Calu3 (cell line): ENCODE data around the gene BICD2. TPM values are rescaled to one million over a fixed set of nuclear protein-coding genes. Genes with fewer than 3 reads are reported as not detected.

Source experiments
- BruUV-seq: library from RNA; stranded (reverse); fragments of 400-500 nt; replicated peaks from 2 replicates; lab custom pipeline; 2021; lab: Mats Ljungman, UMichigan
- CTCF ChIA-PET: fragments of 300-600 bp; sonication (Branson Sonifier 250); formaldehyde crosslinking; loops from one replicate; lab custom pipeline; 2022; ENCODE audit warnings: antibody characterized with exemption; lab: Charles Lee
- DNase-seq: peaks from one replicate; pipeline ENCODE4 v3.0.0; 2022
- H3K27ac Mint-ChIP-seq: one replicate; pipeline ENCODE4 v1.8.0; 2022; ENCODE audit warnings: mixed read lengths; ENCODE audit not compliant: unreplicated experiment
- H3K27me3 Mint-ChIP-seq: one replicate; pipeline ENCODE4 v1.8.0; 2022; ENCODE audit warnings: mixed read lengths; ENCODE audit not compliant: unreplicated experiment
- H3K36me3 Mint-ChIP-seq: one replicate; pipeline ENCODE4 v1.8.0; 2022; ENCODE audit warnings: mild to moderate bottlenecking, moderate library complexity, mixed read lengths; ENCODE audit not compliant: insufficient read depth, unreplicated experiment
- H3K4me1 Mint-ChIP-seq: one replicate; pipeline ENCODE4 v1.8.0; 2022; ENCODE audit warnings: mild to moderate bottlenecking, low read depth, mixed read lengths; ENCODE audit not compliant: unreplicated experiment
- H3K4me3 Mint-ChIP-seq: one replicate; pipeline ENCODE4 v1.8.0; 2022; ENCODE audit warnings: mild to moderate bottlenecking, low read depth, moderate library complexity, mixed read lengths; ENCODE audit not compliant: unreplicated experiment
- H3K9me3 Mint-ChIP-seq: one replicate; pipeline ENCODE4 v1.8.0; 2022; ENCODE audit warnings: low read depth, mixed read lengths; ENCODE audit not compliant: unreplicated experiment
- intact Hi-C: fragments of 100-400 bp; cut with micrococcal nuclease; formaldehyde crosslinking; loops from one replicate; pipeline ENCODE4 v1.10.0; 2022; ENCODE audit not compliant: unreplicated experiment
- total RNA-seq: library from RNA; stranded (reverse); gene quantifications from 2 replicates; pipeline ENCODE4 v1.2.3, GENCODE V29; 2022
- TF ChIP-seq, protein P1 (sequence below): fragments of 200-600 bp; IDR thresholded peaks from one replicate; pipeline ENCODE4 v1.8.0; 2022; ENCODE audit warnings: antibody characterized with exemption; ENCODE audit not compliant: unreplicated experiment

Gene BICD2
- total RNA-seq, 1 experiment from 2014 or later, result 21.9 TPM

DNA sequence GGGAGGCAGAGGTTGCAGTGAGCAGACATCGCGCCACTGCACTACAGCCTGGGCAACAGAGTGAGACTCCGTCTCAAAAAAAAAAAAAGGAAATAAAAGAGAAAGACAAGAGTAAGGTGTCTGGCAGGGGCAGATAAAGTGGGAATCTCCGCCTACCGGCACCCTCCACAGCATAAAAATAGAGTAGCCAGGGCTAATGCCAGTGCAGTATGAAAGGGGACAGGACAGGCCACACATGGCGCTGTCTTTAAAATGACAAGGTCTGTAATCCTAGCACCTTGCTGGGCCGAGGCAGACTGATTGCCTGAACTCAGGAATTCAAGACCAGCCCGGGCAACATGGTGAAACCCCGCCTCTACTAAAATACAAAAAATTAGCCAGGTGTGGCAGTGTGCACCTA is 7.8 kb downstream of the BICD2 start:
- H3K27ac Mint-ChIP-seq, result no peak overlapping the region
- TF ChIP-seq, protein P1, sequence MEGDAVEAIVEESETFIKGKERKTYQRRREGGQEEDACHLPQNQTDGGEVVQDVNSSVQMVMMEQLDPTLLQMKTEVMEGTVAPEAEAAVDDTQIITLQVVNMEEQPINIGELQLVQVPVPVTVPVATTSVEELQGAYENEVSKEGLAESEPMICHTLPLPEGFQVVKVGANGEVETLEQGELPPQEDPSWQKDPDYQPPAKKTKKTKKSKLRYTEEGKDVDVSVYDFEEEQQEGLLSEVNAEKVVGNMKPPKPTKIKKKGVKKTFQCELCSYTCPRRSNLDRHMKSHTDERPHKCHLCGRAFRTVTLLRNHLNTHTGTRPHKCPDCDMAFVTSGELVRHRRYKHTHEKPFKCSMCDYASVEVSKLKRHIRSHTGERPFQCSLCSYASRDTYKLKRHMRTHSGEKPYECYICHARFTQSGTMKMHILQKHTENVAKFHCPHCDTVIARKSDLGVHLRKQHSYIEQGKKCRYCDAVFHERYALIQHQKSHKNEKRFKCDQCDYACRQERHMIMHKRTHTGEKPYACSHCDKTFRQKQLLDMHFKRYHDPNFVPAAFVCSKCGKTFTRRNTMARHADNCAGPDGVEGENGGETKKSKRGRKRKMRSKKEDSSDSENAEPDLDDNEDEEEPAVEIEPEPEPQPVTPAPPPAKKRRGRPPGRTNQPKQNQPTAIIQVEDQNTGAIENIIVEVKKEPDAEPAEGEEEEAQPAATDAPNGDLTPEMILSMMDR, result no peak
- no peak for DNase-seq
- BruUV-seq, result no TSS peak
- peaks cover 4% of the 10 kb centered on the region for H3K9me3 Mint-ChIP-seq
- no peaks in the 10 kb centered on the region for H3K27me3 Mint-ChIP-seq
- intact Hi-C loops, result no loop called here
- CTCF ChIA-PET, result no interaction called here
- peaks cover 5% of the 10 kb centered on the region for H3K36me3 Mint-ChIP-seq
- no peak overlapping the region for H3K4me3 Mint-ChIP-seq
- H3K4me1 Mint-ChIP-seq, result no peaks in the 10 kb centered on the region

GRCh38 chr9:92754091-92754745 is 10.4 kb downstream of the BICD2 start:
- Mint-ChIP-seq H3K4me1 (no peaks in the 10 kb centered on the region), H3K27me3 (no peaks in the 10 kb centered on the region), H3K4me3 (no peak overlapping the region), H3K9me3 (peaks cover 4% of the 10 kb centered on the region), H3K27ac (no peak overlapping the region), H3K36me3 (peaks cover 5% of the 10 kb centered on the region)
- BruUV-seq, result no TSS peak
- no peak for DNase-seq
- intact Hi-C loops, result no loop called here
- CTCF ChIA-PET, result no interaction called here
- TF ChIP-seq, protein P1, result no peak

DNA sequence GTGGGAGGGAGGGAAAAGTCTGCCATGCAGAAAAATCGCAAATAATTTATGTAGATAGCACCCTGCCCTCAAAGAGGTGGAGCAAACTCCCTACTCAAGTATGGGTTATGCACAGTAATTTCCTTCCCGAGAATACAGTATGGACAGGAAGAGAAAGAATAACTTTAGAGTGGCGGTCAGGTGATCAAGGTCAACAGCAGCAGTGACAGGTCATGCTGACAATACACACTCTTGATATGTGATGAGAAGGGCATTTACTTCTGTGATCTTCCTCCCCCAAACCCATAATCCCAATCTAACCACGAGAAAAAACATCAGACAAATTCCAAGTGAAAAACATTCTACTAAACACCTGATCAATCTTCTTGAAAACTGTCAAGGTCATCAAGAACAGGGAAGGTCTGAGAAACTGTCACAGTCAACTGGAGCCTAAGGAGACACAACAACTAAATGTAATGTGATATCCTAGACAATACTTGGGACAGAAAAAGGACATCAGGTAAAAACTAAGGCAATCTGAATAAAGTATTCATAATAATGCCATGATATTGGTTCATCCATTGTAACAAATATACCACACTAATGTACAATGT is 11.7 kb downstream of the BICD2 start:
- H3K4me1 Mint-ChIP-seq, result peaks cover 10% of the 10 kb centered on the region

DNA sequence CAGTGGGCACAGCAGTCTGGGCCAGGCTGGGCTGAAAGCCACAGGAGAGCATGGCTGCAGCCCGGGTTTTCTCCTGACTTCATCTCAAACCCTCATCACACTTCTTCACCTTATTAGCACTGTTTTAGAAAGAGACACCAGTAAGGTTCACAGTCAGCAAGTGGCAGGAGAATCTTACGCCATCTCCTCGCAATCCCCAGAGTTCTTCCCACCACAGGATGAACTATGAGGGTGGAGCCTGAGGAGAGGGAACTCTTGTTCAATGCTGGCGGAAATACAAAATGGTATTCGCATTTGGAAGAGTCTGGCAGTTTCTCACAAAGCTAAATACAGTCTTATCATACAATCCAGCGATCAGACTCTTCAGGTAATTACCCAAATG is 14.7 kb downstream of the BICD2 start:
- TF ChIP-seq, protein P1, result no peak
- Mint-ChIP-seq H3K36me3 (peaks cover 5% of the 10 kb centered on the region), H3K27ac (no peak overlapping the region), H3K27me3 (no peaks in the 10 kb centered on the region), H3K4me3 (no peak overlapping the region), H3K4me1 (peaks cover 26% of the 10 kb centered on the region), H3K9me3 (no peaks in the 10 kb centered on the region)
- no TSS peak for BruUV-seq
- DNase-seq, result no peak
- intact Hi-C loops, result no loop called here
- CTCF ChIA-PET, result no interaction called here

More for the DNA sequence above, 11.7 kb downstream of the BICD2 start:
- no peak overlapping the region for H3K27ac Mint-ChIP-seq
- intact Hi-C loops, result no loop called here
- H3K4me3 Mint-ChIP-seq, result no peak overlapping the region
- TF ChIP-seq, protein P1, result no peak
- no peaks in the 10 kb centered on the region for H3K27me3 Mint-ChIP-seq
- CTCF ChIA-PET, result no interaction called here
- peaks cover 5% of the 10 kb centered on the region for H3K36me3 Mint-ChIP-seq
- DNase-seq, result no peak
- peaks cover 4% of the 10 kb centered on the region for H3K9me3 Mint-ChIP-seq
- no TSS peak for BruUV-seq
